Upper lobe of left lung (tissue), 4 donors: ENCODE results near the gene YPEL1.

Experiments used
- CTCF ChIP-seq, 6 experiments: fragments of 450-650 bp in 4 of 6; fragments of 200-600 bp in 2 of 6; sonication (generic) in 2 of 6; IDR thresholded peaks; one replicate each; pipeline ENCODE4 v1.5.1; 2016 to 2019; ENCODE audit warnings: antibody characterized with exemption in 6 of 6
- POLR2A ChIP-seq, 4 donors: fragments of 450-650 bp; IDR thresholded peaks; one replicate each; pipeline ENCODE4 v1.5.1; 2016 to 2017; ENCODE audit warnings: antibody characterized with exemption in 4 of 4, mild to moderate bottlenecking in 2 of 4

- TF ChIP-seq POLR2A (IDR thresholded peaks at IDR 0.05) (no peak), CTCF (IDR thresholded peaks at IDR 0.05) (no peak)
Measured at GRCh38 chr22:21718499-21718898, 17.1 kb downstream of the YPEL1 start.
